ENCODE results near the gene SERINC5. TPM values are rescaled to one million over a fixed set of nuclear protein-coding genes. Genes with fewer than 3 reads are reported as not detected.
"Not testable (repeated sequence)": the region's sequence is repeated elsewhere in the genome, so short reads cannot be mapped to it uniquely, and the experiment has no call there.

The SERINC5 gene
- total RNA-seq, 1 donor from 2014 or later: 40.7 TPM

GRCh38 chr5:80229902-80230255 lies 26.0 kb downstream of the SERINC5 start:
- DNase-seq (ENCODE audit: low spot score): no peak

GRCh38 chr5:80227979-80228596 lies 27.8 kb downstream of the SERINC5 start:
- DNase-seq (ENCODE audit: low spot score): no peak

GRCh38 chr5:80225934-80226326 lies 29.9 kb downstream of the SERINC5 start:
- no peak for DNase-seq (ENCODE audit: low spot score)

- DNase-seq (ENCODE audit: low spot score): no peak
Measured at GRCh38 chr5:80225189-80225933, 30.5 kb downstream of the SERINC5 start.

GRCh38 chr5:80223561-80223960 lies 32.3 kb downstream of the SERINC5 start:
- no peak for DNase-seq (ENCODE audit: low spot score)

- DNase-seq (ENCODE audit: low spot score): no peak
Measured at GRCh38 chr5:80220245-80220897, 35.5 kb downstream of the SERINC5 start.

- DNase-seq (ENCODE audit: low spot score): no peak
Measured at GRCh38 chr5:80219391-80219790, 36.5 kb downstream of the SERINC5 start.

- no peak for DNase-seq (ENCODE audit: low spot score)
Measured at GRCh38 chr5:80217667-80218066, 38.2 kb downstream of the SERINC5 start.

- DNase-seq (ENCODE audit: low spot score): no peak
Measured at GRCh38 chr5:80216753-80217596, 38.9 kb downstream of the SERINC5 start.

GRCh38 chr5:80216096-80216495 lies 39.8 kb downstream of the SERINC5 start:
- no peak for DNase-seq (ENCODE audit: low spot score)

- no peak for DNase-seq (ENCODE audit: low spot score)
Measured at GRCh38 chr5:80215523-80215922, 40.3 kb downstream of the SERINC5 start.

- no peak for DNase-seq (ENCODE audit: low spot score)
Measured at GRCh38 chr5:80213466-80213865, 42.4 kb downstream of the SERINC5 start.

GRCh38 chr5:80212171-80212667 lies 43.6 kb downstream of the SERINC5 start:
- no peak for DNase-seq (ENCODE audit: low spot score)

- DNase-seq (ENCODE audit: low spot score): no peak
Measured at GRCh38 chr5:80211327-80211726, 44.5 kb downstream of the SERINC5 start.

GRCh38 chr5:80210014-80210413 lies 45.8 kb downstream of the SERINC5 start:
- no peak for DNase-seq (ENCODE audit: low spot score)

GRCh38 chr5:80208381-80208780 lies 47.5 kb downstream of the SERINC5 start:
- no peak for DNase-seq (ENCODE audit: low spot score)

- no peak for DNase-seq (ENCODE audit: low spot score)
Measured at GRCh38 chr5:80207832-80208231, 48.0 kb downstream of the SERINC5 start.

- DNase-seq (ENCODE audit: low spot score): no peak
Measured at GRCh38 chr5:80206282-80206681, 49.6 kb downstream of the SERINC5 start.

- DNase-seq (ENCODE audit: low spot score): no peak
Measured at GRCh38 chr5:80205846-80206245, 50.0 kb downstream of the SERINC5 start.

GRCh38 chr5:80204808-80205614 lies 50.8 kb downstream of the SERINC5 start:
- DNase-seq (ENCODE audit: low spot score): no peak

GRCh38 chr5:80201763-80202162 lies 54.1 kb downstream of the SERINC5 start:
- not testable (repeated sequence) for DNase-seq (ENCODE audit: low spot score)

Data from mesenteric fat pad (tissue), 1 donor.